Measurements from ENCODE around the gene PLA2G6. TPM values are rescaled to one million over a fixed set of nuclear protein-coding genes. Genes with fewer than 3 reads are reported as not detected.
A peak's percentile ranks its signal among the peaks of the same experiment; 100 is the strongest.

PLA2G6 gene
- total RNA-seq: 10 to 100 TPM; 41.1 to 68.1 (median 59.3) TPM

- no peaks in the 10 kb centered on the region for H3K36me3 ChIP-seq
- intact Hi-C loops (cut with DNase I; ENCODE audit: low total_unique reads): no loop called here
- H3K9me3 ChIP-seq: no peaks in the 10 kb centered on the region
- no peaks in the 10 kb centered on the region for H3K27me3 ChIP-seq
- peak within 1 kb of the TSS; percentile 96 for H3K27ac ChIP-seq
- TF ChIP-seq POLR2AphosphoS5 (IDR thresholded peaks at IDR 0.05) (peak; percentile 62 to 77 (median 76)), CTCF (IDR thresholded peaks at IDR 0.05) (peak in 1 of 3 donors; percentile 7), POLR2A (IDR thresholded peaks at IDR 0.05) (peak; percentile 38)
- H3K4me1 ChIP-seq: peaks cover 3 to 25% of the 10 kb centered on the region in 2 donors
- peak within 1 kb of the TSS; percentile 53 to 73 (median 55) for H3K4me3 ChIP-seq
- DNase-seq (ENCODE audit: low spot score in 2 of 2): peak; percentile 99
These were observed at the start of gene PLA2G6 for GRCh38 chr22:38181453-38182200. Gene PLA2G6 (minus strand): TSS chr22:38181830. CDS start chr22:38169426, 12,404 bp downstream.

GRCh38 chr22:38230916-38231315 lies 49.3 kb upstream of the PLA2G6 start:
- DNase-seq (ENCODE audit: low spot score in 2 of 2): no peak
- no peaks in the 10 kb centered on the region for H3K27me3 ChIP-seq
- intact Hi-C loops (cut with DNase I; ENCODE audit: low total_unique reads): no loop called here
- H3K36me3 ChIP-seq: no peaks in the 10 kb centered on the region
- no peaks in the 10 kb centered on the region for H3K9me3 ChIP-seq
- no peak overlapping the region for H3K4me3 ChIP-seq
- peaks cover 11 to 25% of the 10 kb centered on the region in 2 donors for H3K4me1 ChIP-seq
- peak overlapping the region; percentile 85 to 87 for H3K27ac ChIP-seq
- no peak for TF ChIP-seq CTCF (IDR thresholded peaks at IDR 0.05)
- TF ChIP-seq POLR2AphosphoS5 (IDR thresholded peaks at IDR 0.05): no peak
- TF ChIP-seq POLR2A (IDR thresholded peaks at IDR 0.05): no peak

- intact Hi-C loops (cut with DNase I; ENCODE audit: low total_unique reads): no loop called here
- H3K4me1 ChIP-seq: peaks cover 11 to 23% of the 10 kb centered on the region in 2 donors
- no peaks in the 10 kb centered on the region for H3K9me3 ChIP-seq
- H3K4me3 ChIP-seq: no peak overlapping the region
- H3K36me3 ChIP-seq: no peaks in the 10 kb centered on the region
- TF ChIP-seq POLR2AphosphoS5 (IDR thresholded peaks at IDR 0.05) (no peak), POLR2A (IDR thresholded peaks at IDR 0.05) (no peak), CTCF (IDR thresholded peaks at IDR 0.05) (peak; percentile 34 to 72 (median 46))
- peak overlapping the region; percentile 85 to 87 for H3K27ac ChIP-seq
- DNase-seq (ENCODE audit: low spot score in 2 of 2): peak in 1 of 2 donors; percentile 68
- no peaks in the 10 kb centered on the region for H3K27me3 ChIP-seq
These were observed 48.6 kb upstream of the PLA2G6 start for GRCh38 chr22:38230108-38230825.

GRCh38 chr22:38228873-38229740 lies 47.5 kb upstream of the PLA2G6 start:
- TF ChIP-seq CTCF (IDR thresholded peaks at IDR 0.05) (no peak), POLR2A (IDR thresholded peaks at IDR 0.05) (no peak), POLR2AphosphoS5 (IDR thresholded peaks at IDR 0.05) (peak; percentile 44 to 54 (median 51))
- peak; percentile 67 to 78 for DNase-seq (ENCODE audit: low spot score in 2 of 2)
- Histone ChIP-seq H3K4me3 (peak overlapping the region in 1 of 3 donors; percentile 19), H3K36me3 (no peaks in the 10 kb centered on the region), H3K27me3 (peaks cover 0 to 3% of the 10 kb centered on the region in 2 donors), H3K9me3 (no peaks in the 10 kb centered on the region), H3K27ac (peak overlapping the region; percentile 96 to 99), H3K4me1 (peaks cover 11 to 23% of the 10 kb centered on the region in 2 donors)
- intact Hi-C loops (cut with DNase I; ENCODE audit: low total_unique reads): no loop called here

All from breast epithelium (tissue), 4 donors.